Measurements from ENCODE around the gene MT1G. TPM values are rescaled to one million over a fixed set of nuclear protein-coding genes. Genes with fewer than 3 reads are reported as not detected.
"Not testable (repeated sequence)": the region's sequence is repeated elsewhere in the genome, so short reads cannot be mapped to it uniquely, and the experiment has no call there.

MT1G gene
- total RNA-seq, 1 donor from 2014 or later: 0.75 TPM

DNA sequence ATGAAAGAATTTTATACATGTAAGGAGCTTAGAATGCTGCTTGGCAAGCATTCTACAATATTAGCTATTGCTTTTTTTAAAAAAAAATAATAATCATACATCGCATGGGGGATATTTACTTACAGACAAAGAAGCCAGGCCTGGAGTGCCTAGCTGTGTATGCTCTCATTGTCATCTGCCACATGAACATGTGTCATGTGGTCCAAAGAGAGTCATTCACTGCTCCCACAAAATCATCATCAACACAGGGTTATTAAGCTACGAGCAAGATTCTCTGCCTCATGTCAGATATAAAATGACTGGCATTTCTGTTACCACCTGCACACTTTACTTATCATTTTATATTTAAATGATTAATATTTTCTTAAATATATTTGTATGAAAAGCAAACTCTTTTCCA lies 44.2 kb downstream of the MT1G start:
- TF ChIP-seq, protein P1, sequence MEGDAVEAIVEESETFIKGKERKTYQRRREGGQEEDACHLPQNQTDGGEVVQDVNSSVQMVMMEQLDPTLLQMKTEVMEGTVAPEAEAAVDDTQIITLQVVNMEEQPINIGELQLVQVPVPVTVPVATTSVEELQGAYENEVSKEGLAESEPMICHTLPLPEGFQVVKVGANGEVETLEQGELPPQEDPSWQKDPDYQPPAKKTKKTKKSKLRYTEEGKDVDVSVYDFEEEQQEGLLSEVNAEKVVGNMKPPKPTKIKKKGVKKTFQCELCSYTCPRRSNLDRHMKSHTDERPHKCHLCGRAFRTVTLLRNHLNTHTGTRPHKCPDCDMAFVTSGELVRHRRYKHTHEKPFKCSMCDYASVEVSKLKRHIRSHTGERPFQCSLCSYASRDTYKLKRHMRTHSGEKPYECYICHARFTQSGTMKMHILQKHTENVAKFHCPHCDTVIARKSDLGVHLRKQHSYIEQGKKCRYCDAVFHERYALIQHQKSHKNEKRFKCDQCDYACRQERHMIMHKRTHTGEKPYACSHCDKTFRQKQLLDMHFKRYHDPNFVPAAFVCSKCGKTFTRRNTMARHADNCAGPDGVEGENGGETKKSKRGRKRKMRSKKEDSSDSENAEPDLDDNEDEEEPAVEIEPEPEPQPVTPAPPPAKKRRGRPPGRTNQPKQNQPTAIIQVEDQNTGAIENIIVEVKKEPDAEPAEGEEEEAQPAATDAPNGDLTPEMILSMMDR (IDR thresholded peaks at IDR 0.05; ENCODE audit: insufficient read depth, low read length, poor library complexity, severe bottlenecking): no peak
- no peak overlapping the region for H3K4me3 ChIP-seq (ENCODE audit: low read depth, low read length)
- no peaks in the 10 kb centered on the region for H3K36me3 ChIP-seq (ENCODE audit: control insufficient read depth, insufficient read depth, low read length)
- no peak for DNase-seq (ENCODE audit: low read depth)
- no peaks in the 10 kb centered on the region for H3K27me3 ChIP-seq (ENCODE audit: control insufficient read depth, insufficient read depth, low read length)

DNA sequence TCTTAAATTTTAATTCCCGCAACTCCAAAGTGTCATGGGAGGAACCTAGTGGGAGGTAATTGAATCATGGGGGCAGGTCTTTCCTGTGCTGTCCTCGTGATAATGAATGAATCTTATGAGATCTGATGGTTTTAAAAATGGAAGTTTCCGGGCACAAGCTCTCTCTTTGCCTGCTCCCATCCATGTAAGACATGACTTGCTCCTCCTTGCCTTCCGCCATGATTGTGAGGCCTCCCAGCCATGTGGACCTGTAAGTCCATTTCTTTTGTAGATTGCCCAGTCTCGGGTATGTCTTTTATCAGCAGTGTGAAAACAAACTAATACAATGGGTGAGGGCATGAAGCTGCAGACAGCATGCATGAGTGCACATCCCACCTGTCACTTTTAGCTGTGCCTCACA lies 44.7 kb downstream of the MT1G start:
- H3K4me3 ChIP-seq (ENCODE audit: low read depth, low read length); H3K36me3 ChIP-seq (ENCODE audit: control insufficient read depth, insufficient read depth, low read length); DNase-seq (ENCODE audit: low read depth); H3K27me3 ChIP-seq (ENCODE audit: control insufficient read depth, insufficient read depth, low read length): not testable (repeated sequence)

- not testable (repeated sequence) for DNase-seq (ENCODE audit: low read depth); H3K4me3 ChIP-seq (ENCODE audit: low read depth, low read length); H3K36me3 ChIP-seq (ENCODE audit: control insufficient read depth, insufficient read depth, low read length); H3K27me3 ChIP-seq (ENCODE audit: control insufficient read depth, insufficient read depth, low read length)
These were observed 46.0 kb downstream of the MT1G start for GRCh38 chr16:56621665-56622445.

DNA sequence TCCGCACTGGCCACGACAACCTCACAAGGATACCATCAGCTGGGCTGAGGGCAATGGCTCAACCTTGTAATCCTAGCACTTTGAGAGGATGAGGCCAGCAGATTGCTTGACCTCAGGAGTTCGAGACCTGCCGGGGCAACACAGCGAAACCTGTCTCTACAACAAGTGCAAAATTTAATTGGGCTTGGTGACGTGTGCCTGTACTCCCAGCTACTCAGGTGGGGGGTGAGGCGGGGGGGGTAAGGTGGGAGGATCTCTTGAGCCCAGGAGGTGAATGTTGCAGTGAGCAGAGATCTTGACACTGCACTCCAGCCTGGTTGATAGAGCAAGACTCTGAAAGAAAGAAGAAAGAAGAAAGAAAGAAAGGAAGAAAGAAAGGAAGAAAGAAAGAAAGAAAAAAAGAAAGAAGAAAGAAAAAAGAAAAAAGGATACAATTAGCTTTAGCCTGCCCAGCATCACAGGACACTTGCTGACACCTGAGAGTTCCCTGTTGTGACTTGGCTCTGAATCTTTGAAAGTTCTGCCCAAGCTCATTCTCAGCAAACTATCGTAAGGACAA lies 47.4 kb downstream of the MT1G start:
- H3K4me3 ChIP-seq (ENCODE audit: low read depth, low read length): no peak overlapping the region
- no peaks in the 10 kb centered on the region for H3K27me3 ChIP-seq (ENCODE audit: control insufficient read depth, insufficient read depth, low read length)
- DNase-seq (ENCODE audit: low read depth): no peak
- TF ChIP-seq, protein P1 (IDR thresholded peaks at IDR 0.05; ENCODE audit: insufficient read depth, low read length, poor library complexity, severe bottlenecking): no peak
- H3K36me3 ChIP-seq (ENCODE audit: control insufficient read depth, insufficient read depth, low read length): no peaks in the 10 kb centered on the region

- Histone ChIP-seq H3K27me3 (ENCODE audit: control insufficient read depth, insufficient read depth, low read length) (no peaks in the 10 kb centered on the region), H3K36me3 (ENCODE audit: control insufficient read depth, insufficient read depth, low read length) (no peaks in the 10 kb centered on the region), H3K4me3 (ENCODE audit: low read depth, low read length) (peak overlapping the region; percentile 35)
- TF ChIP-seq, protein P1 (IDR thresholded peaks at IDR 0.05; ENCODE audit: insufficient read depth, low read length, poor library complexity, severe bottlenecking): no peak
- DNase-seq (ENCODE audit: low read depth): no peak
These were observed 49.7 kb downstream of the MT1G start for GRCh38 chr16:56618138-56618537.

DNA sequence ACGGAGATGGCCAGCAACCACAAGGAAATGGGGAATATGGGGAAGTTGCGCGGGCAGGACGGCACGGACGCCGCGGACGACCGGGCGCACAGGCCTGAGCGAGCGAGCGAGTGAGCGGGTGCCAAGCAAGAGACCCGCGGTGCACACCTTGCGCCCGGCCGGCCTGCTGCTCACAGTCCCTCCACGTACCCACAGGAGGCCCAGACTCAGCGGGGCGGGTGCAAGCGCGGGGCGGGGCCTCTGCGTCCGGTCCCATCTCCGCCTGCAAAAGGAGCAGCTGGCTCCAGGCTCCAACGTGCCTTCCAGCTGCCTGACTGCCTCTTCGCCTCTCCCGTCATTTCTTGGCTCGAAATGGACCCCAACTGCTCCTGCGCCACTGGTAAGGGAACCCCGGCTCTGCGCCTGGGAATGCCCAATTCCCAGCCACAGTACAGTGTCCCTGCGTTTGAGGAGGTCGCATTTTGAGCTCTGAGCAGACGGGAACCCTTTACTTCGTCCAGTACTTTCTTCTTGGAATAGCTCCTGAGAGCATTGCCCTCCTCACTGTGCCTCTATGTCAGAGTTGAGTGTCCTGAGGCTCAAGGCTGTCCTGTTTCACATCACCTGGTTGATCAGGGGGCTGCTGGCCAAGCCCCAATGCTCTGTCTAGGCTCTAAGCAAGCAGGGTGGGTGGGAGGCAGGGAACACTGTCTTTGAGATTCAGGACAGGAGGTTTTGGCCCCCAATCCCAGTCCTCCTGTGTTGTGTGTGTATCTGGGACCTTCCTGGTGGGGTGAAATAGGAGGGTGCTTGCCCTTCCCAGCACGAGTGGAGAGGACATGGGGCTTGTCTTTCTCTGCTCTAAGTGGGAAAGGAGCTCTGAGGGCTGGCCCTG lies 50.4 kb downstream of the MT1G start:
- DNase-seq (ENCODE audit: low read depth): no peak

More for the DNA sequence above, 50.4 kb downstream of the MT1G start:
- Histone ChIP-seq H3K36me3 (ENCODE audit: control insufficient read depth, insufficient read depth, low read length) (no peaks in the 10 kb centered on the region), H3K27me3 (ENCODE audit: control insufficient read depth, insufficient read depth, low read length) (no peaks in the 10 kb centered on the region), H3K4me3 (ENCODE audit: low read depth, low read length) (peak overlapping the region; percentile 35)
- TF ChIP-seq, protein P1 (IDR thresholded peaks at IDR 0.05; ENCODE audit: insufficient read depth, low read length, poor library complexity, severe bottlenecking): no peak

Other genes starting within 250 kb of the MT1G start
- gene AMFR, start 242.5 kb downstream of the MT1G start, total RNA-seq: 131 and 133 TPM in 2 replicates
- gene NUDT21, start 216.7 kb downstream of the MT1G start, total RNA-seq: 59.8 and 89.7 TPM in 2 replicates
- gene OGFOD1, start 216.5 kb downstream of the MT1G start, total RNA-seq: 41.3 and 75.8 TPM in 2 replicates
- gene BBS2, start 148.0 kb downstream of the MT1G start, total RNA-seq: 27.9 and 34.2 TPM in 2 replicates
- gene MT4, start 103.0 kb downstream of the MT1G start, total RNA-seq: not detected in 2 replicates
- gene MT3, start 78.5 kb downstream of the MT1G start, total RNA-seq: not detected in 2 replicates
- gene MT2A, start 59.5 kb downstream of the MT1G start, total RNA-seq: 139 and 338 TPM in 2 replicates
- gene MT1E, start 42.3 kb downstream of the MT1G start, total RNA-seq: 75.8 and 110 TPM in 2 replicates
- gene MT1M, start 35.4 kb downstream of the MT1G start, total RNA-seq: 1.9 and 4.3 TPM in 2 replicates
- gene MT1A, start 29.4 kb downstream of the MT1G start, total RNA-seq: not detected in 2 replicates
- not detected in 2 replicates for gene MT1B, start 16.2 kb downstream of the MT1G start, total RNA-seq
- 7.9 and 9.4 TPM in 2 replicates for gene MT1F, start 10.1 kb downstream of the MT1G start, total RNA-seq
- not detected in 2 replicates for gene MT1H, start 1.7 kb upstream of the MT1G start, total RNA-seq
- 18.1 and 19.6 TPM in 2 replicates for gene MT1X, start 14.4 kb upstream of the MT1G start, total RNA-seq
- gene NUP93, start 62.1 kb upstream of the MT1G start, total RNA-seq: 60.2 and 65.9 TPM in 2 replicates
- gene SLC12A3, start 197.1 kb upstream of the MT1G start, total RNA-seq: 0.08 TPM in 1 of 2 replicates, not detected in the other

All from kidney epithelial cell (primary cell).